Prostate gland (tissue), 2 donors: ENCODE results near the gene MPST. TPM values are rescaled to one million over a fixed set of nuclear protein-coding genes. Genes with fewer than 3 reads are reported as not detected.

Experiments used
- DNase-seq: peaks from one replicate; pipeline ENCODE4 v3.0.0-alpha.2; 2019; ENCODE audit warnings: low spot score
- H3K27ac ChIP-seq, 2 donors: fragments of 200-600 bp; sonication (generic); 2 replicates each; pipeline ENCODE4 v1.5.1; 2017 to 2019
- H3K27me3 ChIP-seq: fragments of 200-600 bp; sonication (generic); replicated peaks from 2 replicates; pipeline ENCODE4 v1.5.1; 2019; ENCODE audit not compliant: insufficient read depth
- H3K36me3 ChIP-seq, 2 donors: fragments of 200-600 bp; sonication (generic); 1 replicate in 1 of 2; 2 replicates in 1 of 2; pipeline versions ENCODE4 v1.5.1 to v1.8.1; 2017 to 2019
- H3K4me1 ChIP-seq: fragments of 200-600 bp; sonication (generic); replicated peaks from 2 replicates; pipeline ENCODE4 v1.5.1; 2019
- H3K4me3 ChIP-seq, 2 donors: fragments of 200-600 bp; sonication (generic); 2 replicates each; pipeline ENCODE4 v1.5.1; 2017 to 2019
- H3K9me3 ChIP-seq: fragments of 200-600 bp; sonication (generic); 2 replicates; pipeline ENCODE4 v1.5.1; 2017
- CTCF ChIP-seq, 4 experiments: fragments of 200-600 bp in 2 of 4; fragments of 450-650 bp in 2 of 4; sonication (generic) in 2 of 4; IDR thresholded peaks; 1 replicate in 3 of 4; 2 replicates in 1 of 4; pipeline ENCODE4 v1.5.1; 2016 to 2019; ENCODE audit warnings: antibody characterized with exemption in 4 of 4, mild to moderate bottlenecking in 2 of 4, moderate library complexity in 2 of 4
- POLR2A ChIP-seq: fragments of 450-650 bp; IDR thresholded peaks from one replicate; pipeline ENCODE4 v1.6.1; 2016; ENCODE audit warnings: antibody characterized with exemption, mild to moderate bottlenecking
- POLR2AphosphoS5 ChIP-seq: sonication (generic); formaldehyde crosslinking; IDR thresholded peaks from one replicate; pipeline ENCODE4 v1.6.1; 2017; ENCODE audit warnings: antibody characterized with exemption
- WGBS: methylation state at CpG from one replicate; pipeline ENCODE4 v1.1.5; 2018; 5-methylcytosine and 5-hydroxymethylcytosine counted together
- intact Hi-C: fragments of 100-400 bp; cut with DNase I; formaldehyde crosslinking; loops from one replicate; pipeline ENCODE4 v1.14.2; 2022
- total RNA-seq, 2 donors: library from RNA; depleted of rRNA; stranded (reverse); fragments of >200 nt; gene quantifications; one replicate each; pipeline ENCODE4 v1.1.0, GENCODE V29; 2016

The MPST gene
- total RNA-seq, 2 donors from 2014 or later, result 136 to 192 TPM

- DNase-seq, result no peak
- no peaks in the 10 kb centered on the region for H3K27me3 ChIP-seq
- 53% methylated on average over 43 of the region's 45 CpGs for WGBS
- no peaks in the 10 kb centered on the region for H3K36me3 ChIP-seq
- H3K4me3 ChIP-seq, result peak overlapping the region; percentile 93 to 94
- H3K9me3 ChIP-seq, result no peaks in the 10 kb centered on the region
- intact Hi-C loops, result no loop called here
- H3K4me1 ChIP-seq, result peaks cover 16% of the 10 kb centered on the region
- H3K27ac ChIP-seq, result peak overlapping the region; percentile 91 to 94
- no peak for TF ChIP-seq POLR2A
- peak in 1 of 4 experiments; percentile 9 for TF ChIP-seq CTCF (IDR thresholded peaks at IDR 0.05)
Measured at GRCh38 chr22:37018086-37018814, 1.3 kb upstream of the MPST start.

- Histone ChIP-seq H3K4me3 (peak overlapping the region; percentile 93 to 94), H3K27me3 (no peaks in the 10 kb centered on the region), H3K36me3 (no peaks in the 10 kb centered on the region), H3K27ac (peak overlapping the region; percentile 91 to 94), H3K9me3 (no peaks in the 10 kb centered on the region), H3K4me1 (peaks cover 16% of the 10 kb centered on the region)
- DNase-seq, result peak; percentile 54
- 2% methylated on average over 29 of the region's 35 CpGs for WGBS
- TF ChIP-seq POLR2AphosphoS5, result peak; percentile 13
- no peak for TF ChIP-seq POLR2A
- intact Hi-C loops, result no loop called here
Measured at GRCh38 chr22:37018815-37019308, 680 bp upstream of the MPST start.

GRCh38 chr22:37020192-37020479, 594 bp downstream of the MPST start:
- Histone ChIP-seq H3K27me3 (no peaks in the 10 kb centered on the region), H3K36me3 (peaks cover 0 to 4% of the 10 kb centered on the region in 2 donors), H3K4me1 (peaks cover 16% of the 10 kb centered on the region), H3K4me3 (peak overlapping the region; percentile 93 to 94), H3K27ac (peak overlapping the region; percentile 91 to 94), H3K9me3 (no peaks in the 10 kb centered on the region)
- 1% methylated on average over 5 of the region's 5 CpGs for WGBS
- intact Hi-C loops, result no loop called here
- DNase-seq, result peak; percentile 62
- TF ChIP-seq POLR2A (no peak), CTCF (IDR thresholded peaks at IDR 0.05) (no peak), POLR2AphosphoS5 (no peak)

GRCh38 chr22:37021041-37021440, 1.5 kb downstream of the MPST start:
- Histone ChIP-seq H3K27me3 (no peaks in the 10 kb centered on the region), H3K4me1 (peaks cover 16% of the 10 kb centered on the region), H3K36me3 (peaks cover 0 to 4% of the 10 kb centered on the region in 2 donors), H3K4me3 (no peak overlapping the region), H3K27ac (no peak overlapping the region), H3K9me3 (no peaks in the 10 kb centered on the region)
- intact Hi-C loops, result no loop called here
- WGBS, result 93% methylated on average over 5 of the region's 5 CpGs
- no peak for DNase-seq
- TF ChIP-seq POLR2AphosphoS5 (no peak), CTCF (IDR thresholded peaks at IDR 0.05) (no peak), POLR2A (no peak)

- Histone ChIP-seq H3K4me3 (no peak overlapping the region), H3K36me3 (peaks cover 0 to 4% of the 10 kb centered on the region in 2 donors), H3K27ac (no peak overlapping the region), H3K27me3 (no peaks in the 10 kb centered on the region), H3K9me3 (no peaks in the 10 kb centered on the region), H3K4me1 (peaks cover 16% of the 10 kb centered on the region)
- 64% methylated on average over 13 of the region's 13 CpGs for WGBS
- TF ChIP-seq POLR2AphosphoS5, result no peak
- no peak for TF ChIP-seq POLR2A
- peak in 3 of 4 experiments; percentile 32 to 62 (median 58) for TF ChIP-seq CTCF (IDR thresholded peaks at IDR 0.05)
- intact Hi-C loops, result no loop called here
- DNase-seq, result no peak
Measured at GRCh38 chr22:37021710-37022482, 2.4 kb downstream of the MPST start.
